Upper lobe of right lung (tissue), 1 donor: ENCODE results near the gene ZAR1. TPM values are rescaled to one million over a fixed set of nuclear protein-coding genes. Genes with fewer than 3 reads are reported as not detected.
"Not testable (repeated sequence)": the region's sequence is repeated elsewhere in the genome, so short reads cannot be mapped to it uniquely, and the experiment has no call there.

Source experiments
- ATAC-seq: fragments of 200-7000 bp; cut with Tn5 transposase; one replicate; pipeline ENCODE4 v1.9.1; 2020; ENCODE audit warnings: mild to moderate bottlenecking, moderate library complexity
- DNase-seq: peaks from one replicate; pipeline ENCODE4 v3.0.0-alpha.2; 2020
- H3K27ac ChIP-seq: fragments of 200-600 bp; one replicate; pipeline ENCODE4 v1.8.0; 2022
- H3K27me3 ChIP-seq: fragments of 200-600 bp; one replicate; pipeline ENCODE4 v1.8.0; 2022; ENCODE audit warnings: mild to moderate bottlenecking
- H3K36me3 ChIP-seq: fragments of 200-600 bp; one replicate; pipeline ENCODE4 v1.8.0; 2022
- H3K4me1 ChIP-seq: fragments of 200-600 bp; one replicate; pipeline ENCODE4 v1.8.0; 2022
- H3K4me3 ChIP-seq: fragments of 200-600 bp; one replicate; pipeline ENCODE4 v1.8.0; 2022; ENCODE audit warnings: mild to moderate bottlenecking
- H3K9me3 ChIP-seq: fragments of 200-600 bp; one replicate; pipeline ENCODE4 v1.8.0; 2022
- intact Hi-C: fragments of 100-400 bp; cut with DNase I; formaldehyde crosslinking; loops from one replicate; pipeline ENCODE4 v1.11.0; 2022
- long read RNA-seq: library from polyadenylated mRNA; unstranded; transcript quantifications from one replicate; pipeline ENCODE4 v2.0.0, GENCODE V29; 2021
- total RNA-seq: library from RNA; stranded (reverse); fragmentation: NEBNext Ultra II Directional; extraction: Animal tissue kit (Norgen Biotek cat#: 25700); gene quantifications from one replicate; pipeline ENCODE4 v1.2.1, GENCODE V29; 2021
- TF ChIP-seq, protein P1 (sequence below): fragments of 200-600 bp; IDR thresholded peaks from one replicate; pipeline ENCODE4 v1.8.0; 2022; ENCODE audit warnings: antibody characterized with exemption
- donor health status: DM: no; HTN: yes; CAD: no; lungs with severe emphysema.

The ZAR1 gene, protein sequence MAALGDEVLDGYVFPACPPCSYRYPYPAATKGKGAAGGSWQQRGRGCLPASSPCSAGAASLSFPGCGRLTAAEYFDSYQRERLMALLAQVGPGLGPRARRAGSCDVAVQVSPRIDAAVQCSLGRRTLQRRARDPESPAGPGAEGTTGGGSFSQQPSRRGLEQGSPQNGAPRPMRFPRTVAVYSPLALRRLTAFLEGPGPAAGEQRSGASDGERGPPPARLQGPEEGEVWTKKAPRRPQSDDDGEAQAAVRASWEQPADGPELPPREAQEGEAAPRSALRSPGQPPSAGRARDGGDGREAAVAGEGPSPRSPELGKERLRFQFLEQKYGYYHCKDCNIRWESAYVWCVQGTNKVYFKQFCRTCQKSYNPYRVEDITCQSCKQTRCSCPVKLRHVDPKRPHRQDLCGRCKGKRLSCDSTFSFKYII
- 0.55 TPM for total RNA-seq
- long read RNA-seq = 0 reads

DNA sequence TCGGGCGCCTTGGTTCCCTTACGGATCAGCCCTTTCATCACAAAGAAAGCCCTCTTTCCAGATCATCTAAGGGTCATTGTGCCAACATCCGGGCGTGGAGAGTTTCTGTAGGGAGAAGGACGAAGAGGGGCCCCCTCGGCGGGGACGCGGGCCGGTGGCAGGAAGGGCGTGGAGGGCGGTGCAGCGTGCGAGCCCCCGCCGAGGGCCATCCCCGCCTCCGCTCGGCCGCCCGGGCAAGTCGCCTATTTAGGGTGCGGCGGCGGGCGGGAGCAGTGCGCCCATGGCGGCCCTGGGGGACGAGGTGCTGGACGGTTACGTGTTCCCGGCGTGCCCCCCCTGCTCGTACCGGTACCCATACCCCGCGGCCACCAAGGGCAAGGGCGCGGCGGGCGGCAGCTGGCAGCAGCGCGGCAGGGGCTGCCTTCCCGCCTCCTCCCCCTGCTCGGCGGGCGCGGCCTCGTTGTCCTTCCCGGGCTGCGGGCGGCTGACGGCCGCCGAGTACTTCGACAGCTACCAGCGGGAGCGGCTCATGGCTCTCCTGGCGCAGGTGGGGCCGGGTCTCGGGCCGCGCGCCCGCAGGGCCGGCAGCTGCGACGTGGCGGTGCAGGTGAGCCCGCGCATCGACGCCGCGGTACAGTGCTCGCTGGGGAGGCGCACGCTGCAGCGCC, at the start of gene ZAR1:
Gene ZAR1 (plus strand): TSS at position 241 of the 668 bp plus-strand sequence. CDS start 40 bp downstream, at position 281.
- H3K36me3 ChIP-seq = no peaks in the 10 kb centered on the region
- H3K27me3 ChIP-seq = peaks cover 65% of the 10 kb centered on the region
- TF ChIP-seq, protein P1, sequence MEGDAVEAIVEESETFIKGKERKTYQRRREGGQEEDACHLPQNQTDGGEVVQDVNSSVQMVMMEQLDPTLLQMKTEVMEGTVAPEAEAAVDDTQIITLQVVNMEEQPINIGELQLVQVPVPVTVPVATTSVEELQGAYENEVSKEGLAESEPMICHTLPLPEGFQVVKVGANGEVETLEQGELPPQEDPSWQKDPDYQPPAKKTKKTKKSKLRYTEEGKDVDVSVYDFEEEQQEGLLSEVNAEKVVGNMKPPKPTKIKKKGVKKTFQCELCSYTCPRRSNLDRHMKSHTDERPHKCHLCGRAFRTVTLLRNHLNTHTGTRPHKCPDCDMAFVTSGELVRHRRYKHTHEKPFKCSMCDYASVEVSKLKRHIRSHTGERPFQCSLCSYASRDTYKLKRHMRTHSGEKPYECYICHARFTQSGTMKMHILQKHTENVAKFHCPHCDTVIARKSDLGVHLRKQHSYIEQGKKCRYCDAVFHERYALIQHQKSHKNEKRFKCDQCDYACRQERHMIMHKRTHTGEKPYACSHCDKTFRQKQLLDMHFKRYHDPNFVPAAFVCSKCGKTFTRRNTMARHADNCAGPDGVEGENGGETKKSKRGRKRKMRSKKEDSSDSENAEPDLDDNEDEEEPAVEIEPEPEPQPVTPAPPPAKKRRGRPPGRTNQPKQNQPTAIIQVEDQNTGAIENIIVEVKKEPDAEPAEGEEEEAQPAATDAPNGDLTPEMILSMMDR = no peak
- intact Hi-C loops = no loop called here
- no peak within 1 kb of the TSS for H3K27ac ChIP-seq
- H3K4me3 ChIP-seq = peak within 1 kb of the TSS; percentile 45
- DNase-seq (peak; percentile 64), ATAC-seq (peak; percentile 57)
- peaks cover 10% of the 10 kb centered on the region for H3K4me1 ChIP-seq
- H3K9me3 ChIP-seq = no peaks in the 10 kb centered on the region

DNA sequence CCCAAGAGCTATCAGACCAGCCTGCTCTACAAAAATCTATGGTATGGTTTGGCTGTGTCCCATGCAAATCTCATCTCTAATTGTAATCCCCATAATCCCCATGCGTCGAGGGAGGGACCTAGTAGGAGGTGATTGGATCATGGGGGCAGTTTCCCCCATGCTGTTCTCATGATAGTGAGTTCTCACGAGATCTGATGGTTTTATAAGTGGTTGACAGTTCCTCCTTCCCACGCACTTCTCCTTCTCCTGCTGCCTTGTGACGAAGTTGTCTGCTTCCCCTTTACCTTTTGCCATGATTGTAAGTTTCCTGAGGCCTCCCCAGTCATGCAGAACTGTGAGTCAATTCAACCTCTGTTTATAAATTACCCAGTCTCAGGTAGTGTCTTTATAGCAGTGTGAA, 49.1 kb upstream of the ZAR1 start:
- H3K27me3 ChIP-seq, H3K4me1 ChIP-seq, H3K9me3 ChIP-seq, H3K36me3 ChIP-seq, intact Hi-C loops, H3K27ac ChIP-seq, H3K4me3 ChIP-seq, ATAC-seq, DNase-seq: not testable (repeated sequence)

DNA sequence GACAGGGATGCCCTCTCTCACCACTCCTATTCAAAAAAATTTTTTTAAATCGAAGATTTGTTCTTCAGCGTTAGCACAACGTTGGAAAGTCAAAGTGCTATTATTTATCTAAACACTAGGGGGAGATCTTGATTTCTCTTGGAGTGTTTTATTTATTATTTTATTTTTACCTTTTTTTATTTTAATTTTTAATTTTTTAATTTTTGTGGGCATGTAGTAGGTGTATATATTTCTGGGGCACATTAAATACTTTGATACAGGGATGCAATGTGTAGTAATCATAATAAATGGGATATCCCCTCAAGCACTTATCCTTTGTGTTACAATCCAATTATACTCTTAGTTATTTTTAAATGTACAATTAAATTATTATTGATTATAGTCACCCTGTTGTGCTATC, 44.3 kb upstream of the ZAR1 start:
- Histone ChIP-seq H3K9me3 (no peaks in the 10 kb centered on the region), H3K4me3 (no peak overlapping the region), H3K4me1 (no peaks in the 10 kb centered on the region), H3K27me3 (no peaks in the 10 kb centered on the region), H3K27ac (no peak overlapping the region), H3K36me3 (no peaks in the 10 kb centered on the region)
- TF ChIP-seq, protein P1 = peak; percentile 66
- DNase-seq (no peak), ATAC-seq (no peak)
- intact Hi-C loops = no loop called here

DNA sequence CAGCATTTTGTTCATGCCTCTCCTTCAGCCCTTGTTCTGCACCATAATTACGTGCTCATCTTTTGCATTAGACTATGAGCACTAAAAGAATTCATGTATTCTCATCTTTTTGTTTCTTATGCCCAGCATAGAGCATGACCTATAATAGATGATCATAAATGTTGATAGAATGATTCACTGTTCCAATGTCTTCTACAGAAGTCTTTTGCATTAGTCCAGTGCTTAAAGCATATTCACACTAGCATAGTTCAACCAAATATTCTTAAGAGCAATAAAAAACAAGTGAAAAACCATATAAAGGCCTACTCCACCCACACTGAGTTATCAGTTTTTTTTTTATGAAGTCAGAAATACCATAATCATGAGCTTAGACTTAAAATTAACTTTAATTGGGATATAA, 43.4 kb upstream of the ZAR1 start:
- intact Hi-C loops = no loop called here
- Histone ChIP-seq H3K4me3 (no peak overlapping the region), H3K27me3 (no peaks in the 10 kb centered on the region), H3K27ac (no peak overlapping the region), H3K4me1 (no peaks in the 10 kb centered on the region), H3K36me3 (no peaks in the 10 kb centered on the region), H3K9me3 (no peaks in the 10 kb centered on the region)
- ATAC-seq (no peak), DNase-seq (no peak)
- TF ChIP-seq, protein P1 = no peak

DNA sequence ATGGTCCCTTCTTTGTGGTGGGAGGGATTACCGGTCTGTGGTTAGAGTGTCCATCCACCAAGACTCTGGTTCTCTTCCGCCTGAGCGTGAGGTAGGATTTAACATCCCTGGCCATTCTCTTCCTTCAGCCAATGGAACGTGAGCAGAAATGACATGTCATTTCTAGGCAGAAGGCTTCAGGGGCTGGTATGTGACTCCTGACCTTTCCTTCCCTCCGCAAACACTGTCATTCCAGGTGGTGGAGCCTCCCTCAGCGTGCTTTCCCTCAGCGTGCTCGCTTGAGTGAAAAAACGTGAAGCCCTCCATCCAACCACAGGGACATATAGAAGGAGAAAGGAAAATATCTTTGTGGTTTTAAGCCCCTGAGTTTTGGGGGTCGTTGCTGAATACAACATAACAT, 40.9 kb upstream of the ZAR1 start:
- no peak for DNase-seq
- H3K4me1 ChIP-seq = no peaks in the 10 kb centered on the region
- H3K27me3 ChIP-seq = no peaks in the 10 kb centered on the region
- H3K36me3 ChIP-seq = no peaks in the 10 kb centered on the region
- no peak overlapping the region for H3K4me3 ChIP-seq
- intact Hi-C loops = no loop called here
- no peak for ATAC-seq
- no peak overlapping the region for H3K27ac ChIP-seq
- TF ChIP-seq, protein P1 = no peak
- H3K9me3 ChIP-seq = no peaks in the 10 kb centered on the region

DNA sequence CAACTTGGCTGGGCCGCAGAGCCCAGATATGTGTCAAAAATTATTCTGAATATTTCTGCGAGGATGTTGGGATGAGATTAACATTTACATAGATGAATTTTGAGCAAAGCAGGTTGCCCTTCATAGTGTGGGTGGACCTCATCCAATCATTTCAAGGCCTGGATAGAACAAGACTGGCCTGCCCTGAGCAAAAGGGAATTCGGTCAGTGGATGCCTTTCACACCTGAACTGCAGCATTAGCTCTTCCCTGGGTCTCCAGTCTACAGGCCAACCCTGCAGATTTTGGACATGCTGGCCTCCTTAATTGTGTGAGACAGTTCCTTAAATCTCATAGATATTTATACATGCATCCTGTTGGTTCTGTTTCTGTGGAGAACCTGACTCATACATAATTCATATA, 39.3 kb upstream of the ZAR1 start:
- intact Hi-C loops = no loop called here
- Histone ChIP-seq H3K36me3 (no peaks in the 10 kb centered on the region), H3K27ac (no peak overlapping the region), H3K4me1 (no peaks in the 10 kb centered on the region), H3K9me3 (no peaks in the 10 kb centered on the region), H3K27me3 (no peaks in the 10 kb centered on the region), H3K4me3 (no peak overlapping the region)
- no peak for ATAC-seq
- DNase-seq = no peak
- TF ChIP-seq, protein P1 = no peak

DNA sequence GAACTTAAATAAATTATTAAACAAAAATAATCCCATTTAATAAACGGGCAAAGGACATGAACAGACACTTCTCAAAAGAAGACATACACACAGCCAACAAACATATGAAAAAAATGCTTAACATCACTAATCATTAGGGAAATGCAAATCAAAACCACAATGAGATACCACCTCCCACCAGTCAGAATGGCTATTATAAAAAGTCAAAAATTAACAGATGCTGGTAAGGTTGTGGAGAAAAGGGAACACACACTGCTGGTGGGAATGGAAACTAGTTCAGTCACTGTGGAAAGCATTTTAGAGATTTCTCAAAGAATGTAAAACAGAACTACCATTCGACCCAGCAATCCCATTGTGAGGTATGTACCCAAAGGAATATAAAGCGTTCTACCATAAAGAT, 38.4 kb upstream of the ZAR1 start:
- H3K36me3 ChIP-seq, H3K27ac ChIP-seq, H3K4me3 ChIP-seq, H3K9me3 ChIP-seq, H3K4me1 ChIP-seq, H3K27me3 ChIP-seq, intact Hi-C loops, ATAC-seq, DNase-seq: not testable (repeated sequence)
